Chondrocyte (in vitro differentiated cells): ENCODE measurements around the gene DMKN. TPM values are rescaled to one million over a fixed set of nuclear protein-coding genes. Genes with fewer than 3 reads are reported as not detected.

Source experiments
- DNase-seq: peaks from one replicate; pipeline ENCODE4 v3.0.0; 2021; ENCODE audit warnings: mixed read lengths, low spot score
- H3K27ac Mint-ChIP-seq: one replicate; pipeline ENCODE4 v1.8.0; 2021; ENCODE audit warnings: mild to moderate bottlenecking, moderate library complexity, mixed read lengths; ENCODE audit not compliant: unreplicated experiment
- H3K27me3 Mint-ChIP-seq: 2 replicates; pipeline ENCODE4 v1.8.0; 2021; ENCODE audit warnings: low read depth, mixed read lengths
- H3K36me3 Mint-ChIP-seq: 2 replicates; pipeline ENCODE4 v1.8.0; 2021; ENCODE audit warnings: low read depth, mixed read lengths
- H3K4me1 Mint-ChIP-seq: 2 replicates; pipeline ENCODE4 v1.8.0; 2021; ENCODE audit warnings: low read depth, mild to moderate bottlenecking, mixed read lengths
- H3K4me3 Mint-ChIP-seq: one replicate; pipeline ENCODE4 v1.8.0; 2021; ENCODE audit warnings: mild to moderate bottlenecking, moderate library complexity, mixed read lengths; ENCODE audit not compliant: unreplicated experiment
- H3K9me3 Mint-ChIP-seq: 2 replicates; pipeline ENCODE4 v1.8.0; 2021; ENCODE audit warnings: low read depth, mixed read lengths
- CTCF ChIP-seq: fragments of 200-600 bp; sonication (generic); IDR thresholded peaks from 2 replicates; pipeline ENCODE4 v1.5.0; 2021; ENCODE audit warnings: antibody characterized with exemption, mild to moderate bottlenecking, moderate library complexity
- total RNA-seq: library from RNA; stranded (reverse); gene quantifications from 3 replicates; pipeline ENCODE4 v1.2.1, GENCODE V29; 2021

The DMKN gene
- total RNA-seq, 1 donor from 2014 or later, result 2.1 TPM

DNA sequence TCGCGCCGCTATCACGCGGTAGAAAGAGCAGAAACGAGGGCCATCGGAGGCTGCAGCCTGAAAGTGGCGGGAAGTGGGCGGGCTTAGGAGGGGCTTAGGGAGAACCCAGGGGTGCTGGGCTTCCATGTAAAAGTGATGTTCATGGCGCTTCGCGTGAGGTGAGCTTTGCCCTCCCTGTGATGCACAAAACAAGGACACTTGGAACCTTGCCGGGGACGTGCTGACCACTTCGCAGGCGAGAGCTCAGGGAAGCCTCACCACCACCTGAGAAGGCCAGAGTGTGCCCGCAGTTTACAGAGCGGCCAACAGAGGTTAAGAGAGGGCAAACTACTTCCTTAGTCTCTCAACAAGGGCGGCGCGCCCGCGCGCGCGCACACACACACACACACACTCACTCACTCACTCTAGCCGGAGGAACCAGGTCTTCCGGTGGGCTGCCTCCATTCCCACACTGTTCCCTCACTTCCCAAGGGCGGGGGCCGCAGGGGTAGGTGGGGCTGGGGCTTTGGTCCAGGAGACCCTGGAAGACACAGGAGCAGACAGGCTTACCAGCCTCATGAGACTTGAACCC is 20.5 kb upstream of the DMKN start:
- Mint-ChIP-seq H3K4me1 (no peaks in the 10 kb centered on the region), H3K36me3 (no peaks in the 10 kb centered on the region), H3K4me3 (no peak overlapping the region), H3K27me3 (peaks cover 1% of the 10 kb centered on the region), H3K9me3 (no peaks in the 10 kb centered on the region), H3K27ac (no peak overlapping the region)
- DNase-seq, result no peak
- TF ChIP-seq CTCF, result no peak

DNA sequence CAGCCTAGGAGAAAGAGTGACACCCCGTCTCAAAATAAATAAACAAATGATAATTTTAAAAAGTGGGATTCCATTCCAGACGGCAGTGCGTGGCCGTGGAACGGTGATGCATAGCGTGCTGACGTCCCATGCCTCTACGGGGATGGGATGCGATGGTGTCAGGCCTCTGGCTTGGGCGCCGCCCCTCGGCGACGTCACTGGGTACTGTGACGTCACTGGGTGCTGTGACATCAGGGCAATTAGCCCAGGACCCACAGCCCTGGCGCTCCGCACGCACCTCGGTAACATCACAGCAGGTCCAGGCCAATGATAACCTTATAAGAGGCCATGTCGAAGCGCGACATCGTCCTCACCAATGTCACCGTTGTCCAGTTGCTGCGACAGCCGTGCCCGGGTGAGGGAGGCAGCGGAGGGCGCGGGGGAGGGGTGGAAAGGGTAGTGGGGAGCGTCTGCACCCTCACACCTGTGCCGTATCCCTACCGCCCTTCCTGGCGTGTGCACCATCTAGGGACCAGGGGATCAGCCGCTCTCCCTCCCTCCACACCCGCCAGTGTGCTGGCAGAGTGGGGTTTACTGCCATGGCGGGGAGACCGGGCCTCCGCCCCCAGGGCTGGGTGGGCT is 19.9 kb upstream of the DMKN start, which contains the start of gene GAPDHS:
Gene GAPDHS, plus strand, starts transcription at position 256 of the 621 bp plus-strand sequence. Its CDS starts 72 bp downstream, at position 328.
- Mint-ChIP-seq H3K4me3 (no peak within 1 kb of the TSS), H3K4me1 (no peaks in the 10 kb centered on the region), H3K27me3 (peaks cover 1% of the 10 kb centered on the region), H3K27ac (no peak within 1 kb of the TSS), H3K36me3 (no peaks in the 10 kb centered on the region), H3K9me3 (no peaks in the 10 kb centered on the region)
- DNase-seq, result no peak
- TF ChIP-seq CTCF, result no peak

- H3K9me3 Mint-ChIP-seq, result no peaks in the 10 kb centered on the region
- no peaks in the 10 kb centered on the region for H3K36me3 Mint-ChIP-seq
- H3K4me3 Mint-ChIP-seq, result no peak overlapping the region
- H3K27ac Mint-ChIP-seq, result no peak overlapping the region
- no peaks in the 10 kb centered on the region for H3K4me1 Mint-ChIP-seq
- no peak for TF ChIP-seq CTCF
- DNase-seq, result no peak
- H3K27me3 Mint-ChIP-seq, result peaks cover 1% of the 10 kb centered on the region
Observed at GRCh38 chr19:35531291-35531690, 17.8 kb upstream of the DMKN start.

DNA sequence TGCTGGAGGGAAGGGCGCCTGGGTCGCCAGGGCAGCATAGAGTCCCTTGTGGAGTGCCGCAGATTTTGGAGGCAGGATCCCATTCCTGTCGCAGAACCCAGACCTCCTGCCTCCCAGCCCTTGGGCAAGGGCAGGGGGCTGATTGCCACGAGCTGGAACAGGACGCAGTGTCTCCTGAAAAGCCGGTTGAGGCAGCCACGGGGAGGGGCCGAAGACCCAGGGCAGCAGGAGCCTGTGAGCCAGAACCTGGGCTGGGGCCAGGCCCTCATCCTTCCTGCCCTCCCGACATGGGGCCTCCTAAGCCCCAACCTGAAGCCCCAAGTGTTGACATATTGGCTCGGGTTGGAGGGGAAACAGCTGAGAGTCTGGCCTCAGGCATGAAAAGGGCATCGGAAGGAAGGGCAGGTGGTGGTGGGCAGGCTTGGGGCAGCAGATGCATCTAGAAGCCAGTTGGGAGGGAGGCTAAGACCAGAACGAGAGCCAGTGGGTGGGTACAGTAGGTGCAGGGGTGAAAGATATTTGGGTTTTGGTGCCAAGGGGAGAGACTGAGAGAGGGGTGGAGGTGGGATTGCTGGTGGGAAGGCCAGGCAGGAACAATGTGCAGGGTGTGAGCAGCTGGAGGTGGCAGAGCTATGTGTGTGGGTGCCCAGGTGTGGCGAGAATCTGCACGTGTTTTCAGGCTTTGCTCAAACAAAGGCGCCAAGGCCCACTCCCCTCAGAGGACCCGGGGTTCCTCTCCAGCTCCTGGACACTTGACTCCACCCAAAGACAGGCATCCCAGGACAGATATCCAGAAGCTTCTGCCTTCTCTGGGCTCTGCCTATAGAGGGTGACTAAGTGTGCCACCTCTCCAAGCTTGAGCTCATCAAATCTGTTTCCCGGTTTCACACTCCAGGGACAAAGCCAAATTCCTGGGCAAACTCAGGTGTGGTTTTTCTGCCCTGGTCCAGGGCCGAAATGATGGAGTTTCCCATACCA is 16.1 kb upstream of the DMKN start:
- no peaks in the 10 kb centered on the region for H3K4me1 Mint-ChIP-seq
- no peak overlapping the region for H3K4me3 Mint-ChIP-seq
- no peaks in the 10 kb centered on the region for H3K36me3 Mint-ChIP-seq
- peaks cover 9% of the 10 kb centered on the region for H3K27me3 Mint-ChIP-seq
- no peak for TF ChIP-seq CTCF
- H3K9me3 Mint-ChIP-seq, result no peaks in the 10 kb centered on the region
- no peak for DNase-seq
- no peak overlapping the region for H3K27ac Mint-ChIP-seq
